NOMO-1 treated with dmso at 0.1 percent for 144 hours (cell line): ENCODE data around the gene CXCL8.
"Not testable (repeated sequence)": the region's sequence is repeated elsewhere in the genome, so short reads cannot be mapped to it uniquely, and the experiment has no call there.

Experiments used
- DNase-seq: peaks from one replicate; lab custom pipeline; 2025; ENCODE audit not compliant: unreplicated experiment; lab: John Stamatoyannopoulos, UW

The CXCL8 gene

GRCh38 chr4:73740353-73740778 is at the start of gene CXCL8:
CXCL8 (plus strand) TSS chr4:73740569; CDS start chr4:73740659, 90 bp downstream.
- DNase-seq: no peak

DNA sequence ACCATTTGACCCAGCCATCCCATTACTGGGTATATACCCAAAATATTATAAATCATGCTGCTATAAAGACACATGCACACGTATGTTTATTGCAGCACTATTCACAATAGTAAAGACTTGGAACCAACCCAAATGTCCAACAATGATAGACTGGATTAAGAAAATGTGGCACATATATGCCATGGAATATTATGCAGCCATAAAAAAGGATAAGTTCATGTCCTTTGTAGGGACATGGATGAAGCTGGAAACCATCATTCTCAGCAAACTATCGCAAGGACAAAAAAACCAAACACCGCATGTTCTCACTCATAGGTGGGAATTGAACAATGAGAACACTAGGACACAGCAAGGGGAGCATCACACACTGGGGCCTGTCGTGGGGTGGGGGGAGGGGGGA is 49.2 kb upstream of the CXCL8 start:
- not testable (repeated sequence) for DNase-seq

GRCh38 chr4:73691759-73692158 is 48.6 kb upstream of the CXCL8 start:
- DNase-seq: no peak

- DNase-seq: no peak
Observed at GRCh38 chr4:73692254-73692653, 48.1 kb upstream of the CXCL8 start.

GRCh38 chr4:73692701-73693100 is 47.7 kb upstream of the CXCL8 start:
- DNase-seq: no peak

GRCh38 chr4:73693811-73694210 is 46.6 kb upstream of the CXCL8 start:
- DNase-seq: no peak

GRCh38 chr4:73698217-73698616 is 42.2 kb upstream of the CXCL8 start:
- DNase-seq: no peak

DNA sequence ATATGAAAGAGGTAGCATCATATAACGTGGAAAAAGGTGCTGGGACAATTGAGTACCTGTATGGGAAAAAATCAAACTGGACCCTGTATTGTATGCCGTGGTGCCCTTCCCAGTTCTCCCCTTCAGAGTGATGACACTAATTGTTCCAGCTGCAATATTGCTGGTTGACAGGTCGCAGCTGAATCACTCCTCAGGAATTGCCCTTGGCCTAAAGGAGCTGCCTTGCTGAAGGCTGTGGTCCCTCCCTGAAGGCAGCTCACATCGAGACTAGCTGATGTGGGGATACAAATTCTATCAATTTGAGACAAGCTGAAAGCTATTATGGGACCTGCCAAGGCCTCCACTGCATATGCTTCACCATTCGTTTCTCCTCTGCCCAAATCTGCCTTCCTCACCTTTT is 39.3 kb upstream of the CXCL8 start:
- no peak for DNase-seq

DNA sequence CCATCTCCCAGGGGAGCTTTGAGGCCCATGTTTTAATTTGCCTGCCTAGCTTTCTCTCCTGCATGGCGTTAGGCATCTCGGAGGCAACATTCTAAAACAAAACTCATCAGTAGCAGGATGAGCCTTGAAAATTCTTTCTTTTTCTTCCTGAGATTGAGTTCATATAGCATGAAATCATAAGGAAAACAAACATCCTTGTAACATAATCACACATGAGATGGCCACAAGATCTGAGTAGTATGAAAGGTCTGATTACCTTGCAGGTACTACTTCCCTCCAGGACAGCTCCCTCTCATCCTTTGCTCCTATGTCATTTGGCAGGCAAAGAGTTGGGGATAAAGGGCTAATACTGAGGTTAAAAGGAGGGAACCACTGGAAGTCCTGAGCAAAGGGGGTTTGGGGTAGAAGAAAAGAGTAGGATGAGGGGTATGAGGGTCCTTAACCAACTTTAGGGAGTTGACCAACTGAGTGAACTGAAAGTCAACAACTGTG is 37.5 kb upstream of the CXCL8 start:
- no peak for DNase-seq

DNA sequence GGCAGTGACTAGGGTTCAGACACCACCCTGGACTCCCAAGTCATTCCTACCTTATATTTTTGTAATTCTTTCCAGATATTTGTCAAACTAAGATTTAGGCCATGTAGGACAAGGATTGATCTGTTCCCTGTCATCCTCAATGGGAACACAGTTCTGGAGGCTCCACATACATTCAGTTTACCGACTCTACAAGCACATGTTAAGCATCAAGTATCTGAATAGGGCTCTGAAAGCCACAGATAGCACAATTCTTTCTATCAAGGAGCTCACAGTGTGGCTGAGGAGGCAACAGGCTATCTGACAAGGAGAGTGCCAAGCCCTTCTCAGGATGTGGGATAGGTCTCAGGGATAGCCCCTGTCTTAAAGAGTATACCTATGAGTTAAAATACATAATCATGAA is 37.0 kb upstream of the CXCL8 start:
- no peak for DNase-seq

GRCh38 chr4:73704314-73705055 is 35.9 kb upstream of the CXCL8 start:
- DNase-seq: peak; percentile 82

DNA sequence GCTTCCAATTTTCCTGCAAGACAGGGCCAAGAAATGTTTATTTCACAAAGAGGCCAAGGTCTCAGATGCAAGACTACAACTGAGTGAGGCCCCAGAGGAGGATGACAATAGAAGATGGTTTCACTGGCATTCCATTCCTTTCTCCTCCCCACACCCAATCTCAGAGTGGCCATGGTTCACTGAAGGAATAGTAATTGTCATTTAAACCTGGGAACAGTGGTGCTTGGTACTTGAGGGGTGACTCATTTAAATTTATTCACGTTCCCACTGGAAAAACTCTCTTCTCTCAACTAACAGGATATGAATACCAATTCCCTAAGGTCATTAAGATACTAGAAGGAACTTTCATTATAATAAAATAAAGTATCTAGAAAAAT is 35.3 kb upstream of the CXCL8 start:
- no peak for DNase-seq

DNA sequence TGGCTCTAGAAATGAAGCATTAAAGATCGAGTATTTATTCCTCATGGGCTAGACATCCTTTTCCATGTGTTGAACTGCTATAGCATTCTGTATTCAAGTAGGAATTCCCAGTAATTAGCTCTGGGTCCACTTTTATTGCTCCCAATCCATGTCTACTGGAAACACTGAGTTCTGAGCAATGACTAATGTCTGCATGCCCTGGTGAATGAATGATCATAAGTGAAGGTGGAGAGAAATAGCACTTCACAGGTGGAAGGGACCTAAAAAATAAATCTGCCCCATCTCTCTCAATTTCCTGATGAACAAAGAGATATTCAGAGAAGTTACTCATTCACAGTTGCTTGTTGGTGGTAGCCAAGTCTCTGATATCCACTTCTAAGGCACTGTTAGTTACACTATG is 34.6 kb upstream of the CXCL8 start:
- DNase-seq: no peak

GRCh38 chr4:73706811-73707210 is 33.6 kb upstream of the CXCL8 start:
- no peak for DNase-seq

DNA sequence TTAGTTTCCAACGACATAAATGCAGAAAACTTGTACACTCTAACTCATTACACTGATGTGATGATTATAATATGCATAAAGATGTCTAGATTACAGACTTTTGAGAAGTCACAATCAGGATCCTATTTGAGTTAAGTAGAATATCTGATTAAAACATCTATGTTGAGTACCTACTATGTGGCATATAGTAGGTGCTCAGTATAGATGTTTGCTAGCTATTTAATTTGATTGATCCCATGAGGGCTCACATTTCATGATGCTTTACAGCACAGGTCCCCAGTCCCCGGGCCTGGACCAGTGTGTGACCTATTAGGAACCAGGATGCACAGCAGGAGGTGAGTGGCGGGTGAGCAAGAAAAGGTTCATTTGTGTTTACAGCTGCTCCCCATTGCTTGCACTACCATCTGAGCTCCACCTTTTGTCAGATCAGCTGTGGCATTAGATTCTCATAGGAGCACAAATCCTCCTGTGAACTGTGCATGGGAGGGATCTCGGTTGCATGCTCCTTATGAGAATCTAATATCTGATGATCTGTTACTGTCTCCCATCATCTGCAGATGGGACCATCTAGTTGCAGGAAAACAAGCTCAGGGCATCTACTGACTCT is 33.0 kb upstream of the CXCL8 start:
- DNase-seq: no peak

- peak; percentile 74 for DNase-seq
Observed at GRCh38 chr4:73707918-73708577, 32.3 kb upstream of the CXCL8 start.

- peak; percentile 43 for DNase-seq
Observed at GRCh38 chr4:73709451-73710033, 30.8 kb upstream of the CXCL8 start.

DNA sequence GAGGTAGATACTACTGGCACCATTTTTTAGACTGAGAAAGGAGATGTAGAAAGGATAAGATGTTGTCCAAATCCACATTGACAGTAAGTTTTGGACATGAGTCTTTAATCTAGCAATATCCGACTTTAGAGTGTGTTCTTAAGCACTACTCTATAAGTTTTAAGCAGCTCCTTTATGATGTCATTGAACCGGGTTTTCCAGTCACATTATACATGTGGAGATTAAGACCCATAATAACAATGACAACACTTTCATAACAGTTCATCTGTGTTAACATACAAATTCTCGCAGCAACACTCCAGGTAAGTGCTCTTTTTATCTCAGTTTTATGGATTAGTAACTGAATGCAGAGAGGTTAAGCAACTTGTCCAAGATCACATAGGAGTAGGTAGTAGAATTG is 30.3 kb upstream of the CXCL8 start:
- no peak for DNase-seq

GRCh38 chr4:73711989-73712388 is 28.4 kb upstream of the CXCL8 start:
- DNase-seq: no peak

DNA sequence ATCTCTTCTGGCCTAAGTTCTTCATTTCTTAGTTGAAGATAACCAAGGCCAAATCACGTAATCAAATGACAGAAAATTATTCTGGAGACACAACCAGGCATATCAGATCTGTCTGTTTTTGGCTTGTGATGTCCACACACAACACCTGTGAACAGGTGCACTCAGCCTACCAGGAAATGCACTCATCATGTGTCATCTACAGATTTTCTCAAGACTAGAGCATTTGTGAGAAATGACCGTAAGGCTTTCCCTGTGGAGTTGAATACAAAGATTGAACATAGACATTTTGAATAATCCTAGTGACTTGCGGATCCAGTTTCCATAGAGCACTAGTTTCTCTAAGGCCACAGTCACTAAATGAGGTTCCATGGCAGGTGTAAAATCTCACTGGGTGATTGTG is 26.7 kb upstream of the CXCL8 start:
- DNase-seq: no peak

- no peak for DNase-seq
Observed at GRCh38 chr4:73714647-73715046, 25.7 kb upstream of the CXCL8 start.

DNA sequence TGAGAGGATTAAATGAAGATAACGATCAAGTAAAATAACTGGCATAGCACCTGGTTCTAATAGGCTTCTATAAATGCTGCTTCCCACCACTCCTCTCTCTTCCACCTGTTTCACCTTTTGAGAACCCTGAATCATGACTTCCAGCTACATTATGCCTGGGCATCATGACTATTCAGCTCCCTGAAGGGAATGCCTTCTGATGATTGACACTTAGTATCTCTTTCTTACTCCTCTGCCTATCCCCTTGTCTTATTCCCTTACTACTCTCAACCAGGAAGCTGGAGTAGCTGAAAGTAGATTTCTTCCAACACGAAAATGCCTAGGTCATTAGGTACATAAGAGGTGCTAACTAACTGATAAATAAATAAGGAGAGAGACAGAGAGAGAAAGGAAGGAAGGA is 24.7 kb upstream of the CXCL8 start:
- no peak for DNase-seq
